Mesenchymal stem cell (in vitro differentiated cells and primary cell): ENCODE results near the gene ABCB11.
A peak's percentile ranks its signal among the peaks of the same experiment; 100 is the strongest.

Source experiments
- DNase-seq: peaks from one replicate; pipeline ENCODE4 v3.0.0-alpha.2; 2013
- H2AFZ ChIP-seq: one replicate; pipeline ENCODE4 v1.6.1; 2013; ENCODE audit warnings: low read depth, mild to moderate bottlenecking, control low read depth, inconsistent platforms, low read length, moderate library complexity
- H2AK5ac ChIP-seq: 2 replicates; pipeline ENCODE4 v1.6.1; 2013; ENCODE audit warnings: low read length, moderate library complexity, mild to moderate bottlenecking, inconsistent platforms; ENCODE audit not compliant: severe bottlenecking
- H2BK120ac ChIP-seq: one replicate; pipeline ENCODE4 v1.6.1; 2013; ENCODE audit warnings: low read depth, mild to moderate bottlenecking, inconsistent platforms, low read length, moderate library complexity
- H2BK12ac ChIP-seq, 2 experiments: one replicate each; pipeline ENCODE4 v1.6.1; 2013; ENCODE audit warnings: inconsistent platforms in 2 of 2, low read length in 2 of 2, mild to moderate bottlenecking in 2 of 2, moderate library complexity in 2 of 2, control low read depth in 1 of 2
- H2BK15ac ChIP-seq: one replicate; pipeline ENCODE4 v1.6.1; 2013; ENCODE audit warnings: mild to moderate bottlenecking, low read depth, inconsistent platforms; ENCODE audit not compliant: poor library complexity, severe bottlenecking
- H2BK5ac ChIP-seq: 2 replicates; pipeline ENCODE4 v1.6.1; 2013; ENCODE audit warnings: low read depth, mild to moderate bottlenecking, low read length, control low read depth, inconsistent platforms; ENCODE audit not compliant: poor library complexity, severe bottlenecking
- H3K14ac ChIP-seq, 2 experiments: one replicate each; pipeline ENCODE4 v1.6.1; 2013; ENCODE audit warnings: inconsistent platforms in 2 of 2, low read length in 2 of 2, control low read depth in 1 of 2, mild to moderate bottlenecking in 1 of 2, moderate library complexity in 1 of 2
- H3K18ac ChIP-seq, 2 experiments: one replicate each; pipeline ENCODE4 v1.6.1; 2013; ENCODE audit warnings: inconsistent platforms in 2 of 2, low read length in 2 of 2, control low read depth in 1 of 2, low read depth in 1 of 2, mild to moderate bottlenecking in 1 of 2
- H3K23ac ChIP-seq, 2 experiments: one replicate each; pipeline ENCODE4 v1.6.1; 2013; ENCODE audit warnings: inconsistent platforms in 2 of 2, low read length in 2 of 2, mild to moderate bottlenecking in 2 of 2, moderate library complexity in 2 of 2, control low read depth in 1 of 2
- H3K27ac ChIP-seq: 2 replicates; pipeline ENCODE4 v1.5.1; 2013; ENCODE audit warnings: mild to moderate bottlenecking, moderate library complexity, low read length, control low read depth, inconsistent platforms; ENCODE audit not compliant: poor library complexity, severe bottlenecking
- H3K27me3 ChIP-seq, 2 experiments: 2 replicates each; pipeline versions ENCODE4 v1.6.1 to v1.7.0; 2013; ENCODE audit warnings: low read length in 2 of 2, mild to moderate bottlenecking in 2 of 2, moderate library complexity in 2 of 2, control low read depth in 1 of 2, inconsistent platforms in 1 of 2; ENCODE audit not compliant: control insufficient read depth in 1 of 2, insufficient read depth in 1 of 2
- H3K36me3 ChIP-seq, 2 experiments: 2 replicates each; pipeline versions ENCODE4 v1.6.1 to v1.7.0; 2013; ENCODE audit warnings: low read length in 2 of 2, control low read depth in 1 of 2, inconsistent platforms in 1 of 2, low read depth in 1 of 2, mild to moderate bottlenecking in 1 of 2; ENCODE audit not compliant: insufficient read depth in 2 of 2, control insufficient read depth in 1 of 2
- H3K4ac ChIP-seq, 2 experiments: one replicate each; pipeline ENCODE4 v1.6.1; 2013; ENCODE audit warnings: inconsistent platforms in 2 of 2, low read length in 2 of 2, mild to moderate bottlenecking in 2 of 2, moderate library complexity in 2 of 2, control low read depth in 1 of 2, low read depth in 1 of 2
- H3K4me1 ChIP-seq: 2 replicates; pipeline ENCODE4 v1.6.1; 2013; ENCODE audit warnings: low read depth, low read length, control low read depth; ENCODE audit not compliant: control insufficient read depth, insufficient read depth
- H3K4me2 ChIP-seq: 2 replicates; pipeline ENCODE4 v1.6.1; 2013; ENCODE audit warnings: low read length, mild to moderate bottlenecking, inconsistent platforms; ENCODE audit not compliant: poor library complexity, severe bottlenecking
- H3K4me3 ChIP-seq, 2 experiments: 2 replicates each; pipeline versions ENCODE4 v1.5.1 to v1.7.0; 2013; ENCODE audit warnings: low read length in 2 of 2, mild to moderate bottlenecking in 2 of 2, control low read depth in 1 of 2, low read depth in 1 of 2; ENCODE audit not compliant: insufficient read depth in 1 of 2
- H3K79me1 ChIP-seq: replicated peaks from 2 replicates; pipeline ENCODE4 v1.6.1; 2013; ENCODE audit warnings: mild to moderate bottlenecking, control low read depth, low read length, inconsistent platforms; ENCODE audit not compliant: poor library complexity, severe bottlenecking
- H3K9ac ChIP-seq: 2 replicates; pipeline ENCODE4 v1.7.0; 2013; ENCODE audit warnings: mild to moderate bottlenecking, low read length, moderate library complexity
- H3K9me3 ChIP-seq: 2 replicates; pipeline ENCODE4 v1.7.0; 2013; ENCODE audit warnings: mild to moderate bottlenecking, low read length; ENCODE audit not compliant: control insufficient read depth
- H4K8ac ChIP-seq: one replicate; pipeline ENCODE4 v1.6.1; 2013; ENCODE audit warnings: inconsistent platforms, mild to moderate bottlenecking, low read length, moderate library complexity
- H4K91ac ChIP-seq: one replicate; pipeline ENCODE4 v1.6.1; 2013; ENCODE audit warnings: mild to moderate bottlenecking, low read length, inconsistent platforms
- whole genome bisulfite sequencing: methylation state at CpG from one replicate; pipeline ENCODE4 v1.1.7; 2013; ENCODE audit warnings: mixed read lengths; 5-methylcytosine and 5-hydroxymethylcytosine counted together

Gene ABCB11

DNA sequence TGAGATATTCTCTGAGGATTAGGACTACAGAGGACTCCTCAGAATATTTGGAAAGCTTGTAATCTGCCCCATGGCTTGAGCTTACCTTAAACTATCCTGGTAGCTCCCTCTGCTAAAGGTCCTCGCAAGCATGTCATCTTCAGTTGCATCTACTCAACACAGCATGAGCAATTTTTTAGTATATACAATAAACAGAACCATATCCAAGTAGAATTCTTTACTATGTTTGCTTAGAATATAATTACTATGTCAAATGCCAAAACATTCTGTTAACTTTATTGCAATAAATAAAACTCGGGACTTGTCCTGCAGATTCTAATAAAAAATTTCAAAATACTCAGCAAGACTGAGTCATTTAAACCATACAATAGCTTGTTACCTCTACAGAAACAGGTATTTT is 62.8 kb downstream of the ABCB11 start:
- H3K18ac ChIP-seq, result no peak overlapping the region
- no peak for DNase-seq
- no peak overlapping the region for H4K91ac ChIP-seq
- H2AK5ac ChIP-seq, result no peak overlapping the region
- no peak overlapping the region for H4K8ac ChIP-seq
- no peak overlapping the region for H3K27ac ChIP-seq
- H2AFZ ChIP-seq, result no peak overlapping the region
- H3K4ac ChIP-seq, result no peak overlapping the region
- no peaks in the 10 kb centered on the region for H3K4me1 ChIP-seq
- H3K9me3 ChIP-seq, result no peaks in the 10 kb centered on the region
- H3K36me3 ChIP-seq, result no peaks in the 10 kb centered on the region
- peaks cover 0 to 5% of the 10 kb centered on the region in 2 experiments for H3K27me3 ChIP-seq
- H3K23ac ChIP-seq, result no peak overlapping the region
- no peaks in the 10 kb centered on the region for H3K79me1 ChIP-seq
- H2BK15ac ChIP-seq, result no peak overlapping the region
- H3K4me2 ChIP-seq, result no peak overlapping the region
- no peak overlapping the region for H3K14ac ChIP-seq
- H3K4me3 ChIP-seq, result no peak overlapping the region
- no peak overlapping the region for H2BK12ac ChIP-seq
- H3K9ac ChIP-seq, result no peak overlapping the region
- no peak overlapping the region for H2BK120ac ChIP-seq
- WGBS, result 90% methylated on average over 2 of the region's 2 CpGs
- H2BK5ac ChIP-seq, result no peak overlapping the region

DNA sequence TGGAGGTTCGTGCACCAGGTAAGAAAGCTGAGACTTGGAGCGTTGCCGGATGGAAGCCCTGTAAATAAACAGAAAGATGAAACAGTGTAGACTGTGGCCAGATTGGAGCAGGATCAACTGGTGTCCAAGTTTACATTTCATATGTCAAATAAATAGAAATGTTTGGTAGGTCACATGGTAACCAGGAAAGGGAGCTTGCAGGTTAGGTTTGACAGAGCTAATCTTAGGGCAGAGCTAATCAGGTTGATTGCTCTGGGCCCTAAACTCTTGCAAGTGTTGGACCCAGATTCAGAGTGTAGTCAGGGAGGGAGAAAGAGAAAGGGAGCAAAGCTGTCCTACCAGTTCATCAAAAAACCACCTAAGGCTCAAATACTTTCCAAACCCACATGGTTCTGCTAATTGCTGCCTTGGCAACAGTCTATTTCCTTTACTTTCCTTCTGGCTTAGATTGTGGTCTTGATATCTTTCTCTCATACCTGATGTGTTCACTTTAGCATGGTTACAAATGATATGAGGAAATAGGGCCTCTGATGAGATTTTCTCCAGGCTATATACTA is 66.8 kb downstream of the ABCB11 start:
- Histone ChIP-seq H3K9ac (no peak overlapping the region), H3K18ac (no peak overlapping the region), H2BK5ac (no peak overlapping the region), H3K9me3 (no peaks in the 10 kb centered on the region), H3K79me1 (no peaks in the 10 kb centered on the region), H3K4ac (no peak overlapping the region), H2BK15ac (no peak overlapping the region), H3K4me1 (no peaks in the 10 kb centered on the region), H2AFZ (no peak overlapping the region), H3K14ac (no peak overlapping the region), H2BK120ac (no peak overlapping the region), H3K27me3 (peaks cover 0 to 5% of the 10 kb centered on the region in 2 experiments), H3K4me2 (no peak overlapping the region), H3K4me3 (no peak overlapping the region), H4K91ac (no peak overlapping the region), H2AK5ac (no peak overlapping the region), H2BK12ac (no peak overlapping the region), H3K27ac (no peak overlapping the region), H3K23ac (no peak overlapping the region), H4K8ac (no peak overlapping the region), H3K36me3 (no peaks in the 10 kb centered on the region)
- DNase-seq, result no peak
- 81% methylated on average over 3 of the region's 3 CpGs for WGBS

DNA sequence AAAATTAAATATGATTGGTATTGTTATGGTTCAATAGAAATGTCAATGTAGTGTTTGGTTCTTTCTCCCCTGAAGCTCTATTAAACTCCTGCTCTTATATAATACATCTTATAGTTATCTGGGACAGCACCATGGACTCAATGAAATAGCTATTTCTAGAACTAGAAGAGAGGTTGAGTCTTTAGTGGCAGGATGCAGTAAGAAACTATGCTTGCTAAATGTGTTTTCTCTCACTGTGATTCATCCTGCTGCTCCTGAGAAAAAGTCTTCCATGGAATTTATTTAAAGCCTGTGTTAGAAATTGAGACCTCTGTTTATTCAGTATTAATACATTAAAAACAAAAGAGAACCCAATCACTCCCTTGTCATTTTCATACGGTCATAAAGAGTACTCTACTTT is 68.5 kb downstream of the ABCB11 start:
- no peak overlapping the region for H3K4me3 ChIP-seq
- no peak overlapping the region for H4K91ac ChIP-seq
- H2BK12ac ChIP-seq, result no peak overlapping the region
- H3K23ac ChIP-seq, result no peak overlapping the region
- H3K27me3 ChIP-seq, result peaks cover 0 to 5% of the 10 kb centered on the region in 2 experiments
- H3K14ac ChIP-seq, result no peak overlapping the region
- H3K36me3 ChIP-seq, result no peaks in the 10 kb centered on the region
- no peak overlapping the region for H2AK5ac ChIP-seq
- no peaks in the 10 kb centered on the region for H3K79me1 ChIP-seq
- H3K4me1 ChIP-seq, result no peaks in the 10 kb centered on the region
- WGBS, result no CpG with 5 or more reads among the region's 1 CpG
- no peak overlapping the region for H3K4me2 ChIP-seq
- no peaks in the 10 kb centered on the region for H3K9me3 ChIP-seq
- no peak overlapping the region for H4K8ac ChIP-seq
- H3K27ac ChIP-seq, result no peak overlapping the region
- no peak overlapping the region for H3K4ac ChIP-seq
- H2BK120ac ChIP-seq, result no peak overlapping the region
- no peak for DNase-seq
- no peak overlapping the region for H2BK5ac ChIP-seq
- H2BK15ac ChIP-seq, result no peak overlapping the region
- no peak overlapping the region for H3K9ac ChIP-seq
- H2AFZ ChIP-seq, result no peak overlapping the region
- no peak overlapping the region for H3K18ac ChIP-seq

DNA sequence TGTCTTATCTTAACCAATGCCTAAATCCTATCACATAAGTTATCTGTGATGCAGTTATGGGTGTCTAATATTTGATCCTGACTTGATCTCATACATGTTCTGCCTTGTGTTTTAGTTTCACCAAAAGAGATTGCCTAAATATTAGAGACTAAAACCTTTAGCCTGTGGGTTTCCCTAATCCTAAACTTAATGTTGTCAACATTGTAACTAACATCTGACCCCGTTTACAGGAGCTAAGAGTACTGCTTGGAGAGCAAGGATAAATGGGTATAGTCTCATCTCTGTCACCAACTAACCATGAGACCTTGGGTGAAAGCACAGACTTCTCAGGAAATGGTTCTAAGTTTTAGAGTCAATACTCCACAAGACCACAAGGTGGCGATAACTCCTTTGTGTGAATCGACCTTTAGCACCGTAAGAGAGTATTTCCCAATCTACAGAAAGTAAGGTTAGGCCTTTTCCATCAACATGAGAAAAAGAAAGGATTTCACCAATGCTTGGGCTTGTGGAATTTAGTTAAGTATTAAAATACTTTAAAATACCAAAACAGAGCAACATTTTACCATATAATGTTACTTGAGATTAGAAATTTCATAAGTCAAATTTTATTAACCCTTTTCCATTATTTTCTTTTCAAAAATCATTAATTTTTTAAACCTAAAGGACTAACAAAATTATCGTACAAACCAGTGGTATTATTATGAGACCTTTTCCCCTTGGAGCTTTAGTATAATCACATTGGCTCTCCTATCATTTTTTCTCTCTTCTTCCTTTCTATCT is 69.5 kb downstream of the ABCB11 start:
- no peak overlapping the region for H3K4me2 ChIP-seq
- no peak overlapping the region for H2BK15ac ChIP-seq
- H3K27me3 ChIP-seq, result peaks cover 0 to 5% of the 10 kb centered on the region in 2 experiments
- no peaks in the 10 kb centered on the region for H3K9me3 ChIP-seq
- H3K4me3 ChIP-seq, result no peak overlapping the region
- H3K36me3 ChIP-seq, result no peaks in the 10 kb centered on the region
- H3K14ac ChIP-seq, result no peak overlapping the region
- no peak overlapping the region for H2BK12ac ChIP-seq
- H2BK5ac ChIP-seq, result no peak overlapping the region
- no peak overlapping the region for H2AK5ac ChIP-seq
- H3K4me1 ChIP-seq, result no peaks in the 10 kb centered on the region
- H2BK120ac ChIP-seq, result no peak overlapping the region
- 46% methylated on average over 2 of the region's 5 CpGs for WGBS
- no peak overlapping the region for H3K27ac ChIP-seq
- peak; percentile 81 for DNase-seq
- no peak overlapping the region for H3K18ac ChIP-seq
- H3K23ac ChIP-seq, result no peak overlapping the region
- H3K4ac ChIP-seq, result no peak overlapping the region
- H4K91ac ChIP-seq, result no peak overlapping the region
- H3K79me1 ChIP-seq, result no peaks in the 10 kb centered on the region
- no peak overlapping the region for H3K9ac ChIP-seq
- H4K8ac ChIP-seq, result no peak overlapping the region
- no peak overlapping the region for H2AFZ ChIP-seq
